GM12878 (cell line): ENCODE results near the gene MRPL50. TPM values are rescaled to one million over a fixed set of nuclear protein-coding genes. Genes with fewer than 3 reads are reported as not detected.

Source experiments
- ATAC-seq: fragments of 200-7000 bp; cut with Tn5 transposase; 3 replicates; pipeline ENCODE4 v1.9.1; 2020; ENCODE audit warnings: mild to moderate bottlenecking, moderate library complexity
- BruUV-seq: library from RNA; stranded (reverse); fragments of 400-500 nt; replicated peaks from 2 replicates; lab custom pipeline; 2021; lab: Mats Ljungman, UMichigan
- CTCF ChIA-PET: fragments of 300-600 bp; sonication (Branson Sonifier 250); formaldehyde crosslinking; extraction: SDS; loops from one replicate; lab custom pipeline; 2021; ENCODE audit warnings: inconsistent platforms; lab: Yijun Ruan, JAX
- POLR2A ChIA-PET: fragments of 350-600 bp; formaldehyde crosslinking; extraction: SDS; loops from one replicate; lab custom pipeline; 2021; ENCODE audit warnings: inconsistent platforms; lab: Charles Lee
- RAD21 ChIA-PET: fragments of 300-600 bp; sonication (Branson Sonifier 250); formaldehyde crosslinking; loops from one replicate; lab custom pipeline; 2023; ENCODE audit warnings: antibody characterized with exemption; ENCODE audit not compliant: unreplicated experiment; lab: Charles Lee
- SMC1A ChIA-PET: fragments of 300-600 bp; sonication (Branson Sonifier 250); formaldehyde crosslinking; loops from one replicate; lab custom pipeline; 2023; ENCODE audit not compliant: unreplicated experiment, uncharacterized antibody; lab: Charles Lee
- DNase-seq: peaks from one replicate; pipeline ENCODE4 v3.0.0-alpha.2; 2011; ENCODE audit warnings: low read depth, low spot score
- FAIRE-seq: peaks from 3 replicates; lab custom pipeline; 2011; peaks lifted over from hg19 to GRCh38; lab: Jason Lieb, UNC
- H2AFZ ChIP-seq: 2 replicates; pipeline ENCODE4 v1.6.0; 2011; ENCODE audit warnings: low read depth, low read length, control low read depth; ENCODE audit not compliant: control insufficient read depth
- H3K27ac ChIP-seq: 2 replicates; pipeline ENCODE4 v1.5.1; 2011; ENCODE audit warnings: control low read depth; ENCODE audit not compliant: control insufficient read depth, insufficient read depth
- H3K27me3 ChIP-seq, 2 experiments: replicated peaks in 1 of 2; 2 replicates each; pipeline versions ENCODE4 v1.6.0 to v1.6.1; 2011; ENCODE audit warnings: low read length in 1 of 2; ENCODE audit not compliant: control insufficient read depth in 2 of 2, insufficient read depth in 2 of 2
- H3K36me3 ChIP-seq, 2 experiments: 2 replicates each; pipeline ENCODE4 v1.5.1; 2011; ENCODE audit warnings: low read length in 1 of 2; ENCODE audit not compliant: control insufficient read depth in 2 of 2, insufficient read depth in 2 of 2
- H3K4me1 ChIP-seq: 2 replicates; pipeline ENCODE4 v1.6.1; 2011; ENCODE audit warnings: mild to moderate bottlenecking, low read length, moderate library complexity, mixed read lengths; ENCODE audit not compliant: control insufficient read depth, insufficient read depth
- H3K4me2 ChIP-seq: 2 replicates; pipeline ENCODE4 v1.6.0; 2011; ENCODE audit warnings: control low read depth; ENCODE audit not compliant: control insufficient read depth, insufficient read depth
- H3K4me3 ChIP-seq: fragments of 200-600 bp; sonication (generic); 2 replicates; pipeline ENCODE4 v1.5.1; 2016
- H3K79me2 ChIP-seq: 2 replicates; pipeline ENCODE4 v1.6.0; 2011; ENCODE audit warnings: low read length; ENCODE audit not compliant: control insufficient read depth, insufficient read depth
- H3K9ac ChIP-seq: 2 replicates; pipeline ENCODE4 v1.8.0; 2011; ENCODE audit warnings: low read length, control low read depth, mixed read lengths; ENCODE audit not compliant: control insufficient read depth, insufficient read depth
- H3K9me3 ChIP-seq: replicated peaks from 3 replicates; pipeline ENCODE4 v1.5.1; 2011; ENCODE audit warnings: mild to moderate bottlenecking, low read length; ENCODE audit not compliant: control insufficient read depth, insufficient read depth
- H4K20me1 ChIP-seq: 2 replicates; pipeline ENCODE4 v1.6.0; 2011; ENCODE audit not compliant: control insufficient read depth, insufficient read depth
- BACH1 ChIP-seq: fragments of 450-650 bp; IDR thresholded peaks from 2 replicates; pipeline ENCODE4 v1.6.1; 2017; ENCODE audit warnings: mild to moderate bottlenecking, borderline replicate concordance
- BMI1 ChIP-seq: fragments of 450-650 bp; IDR thresholded peaks from 2 replicates; pipeline ENCODE4 v1.6.1; 2016; ENCODE audit warnings: mild to moderate bottlenecking, moderate library complexity, borderline replicate concordance
- CBX3 ChIP-seq: fragments of 200-600 bp; sonication (generic); IDR thresholded peaks from 2 replicates; pipeline ENCODE4 v1.6.1; 2016; ENCODE audit warnings: low read depth, borderline replicate concordance
- CHD1 ChIP-seq: IDR thresholded peaks from 2 replicates; pipeline ENCODE4 v1.6.1; 2012; ENCODE audit warnings: low read depth, low read length, improper control_type of control experiment
- EED ChIP-seq: sonication (generic); IDR thresholded peaks from 2 replicates; pipeline ENCODE4 v1.6.1; 2016; ENCODE audit warnings: antibody characterized with exemption, low read depth
- EZH2 ChIP-seq: IDR thresholded peaks from 2 replicates; pipeline ENCODE4 v1.6.1; 2012; ENCODE audit warnings: low read depth, mild to moderate bottlenecking, control low read depth, inconsistent platforms, low read length, borderline replicate concordance; ENCODE audit not compliant: control insufficient read depth
- FOXK2 ChIP-seq: fragments of 450-650 bp; IDR thresholded peaks from 2 replicates; pipeline ENCODE4 v1.6.1; 2017; ENCODE audit warnings: mild to moderate bottlenecking, moderate library complexity
- IKZF1 ChIP-seq: fragments of 450-650 bp; conservative IDR thresholded peaks from 2 replicates; pipeline ENCODE4 v1.6.1; 2017; ENCODE audit warnings: antibody characterized with exemption, mild to moderate bottlenecking
- NFYA ChIP-seq: IDR thresholded peaks from 2 replicates; pipeline ENCODE4 v1.6.1; 2011; ENCODE audit warnings: low read depth, mild to moderate bottlenecking, low read length, improper control_type of control experiment, borderline replicate concordance
- NR2C2 ChIP-seq: IDR thresholded peaks from 2 replicates; pipeline ENCODE4 v1.6.1; 2011; ENCODE audit warnings: borderline replicate concordance, low read depth; ENCODE audit not compliant: control insufficient read depth, insufficient read length
- NRF1 ChIP-seq: conservative IDR thresholded peaks from 2 replicates; pipeline ENCODE4 v1.6.1; 2011; ENCODE audit warnings: mild to moderate bottlenecking, low read depth, low read length, improper control_type of control experiment
- POU2F2 ChIP-seq: IDR thresholded peaks from 3 replicates; pipeline ENCODE4 v1.6.1; 2011; ENCODE audit warnings: low read depth, mild to moderate bottlenecking, low read length, borderline replicate concordance
- RCOR1 ChIP-seq: conservative IDR thresholded peaks from 2 replicates; pipeline ENCODE4 v1.6.1; 2012; ENCODE audit warnings: low read depth, low read length, improper control_type of control experiment
- RELA ChIP-seq: fragments of 450-650 bp; IDR thresholded peaks from 2 replicates; pipeline ENCODE4 v1.8.0; 2014; ENCODE audit warnings: borderline replicate concordance; ENCODE audit not compliant: partially characterized antibody
- SIN3A ChIP-seq: IDR thresholded peaks from 2 replicates; pipeline ENCODE4 v1.6.1; 2012; ENCODE audit warnings: low read depth, low read length, improper control_type of control experiment
- SMC3 ChIP-seq: IDR thresholded peaks from 2 replicates; pipeline ENCODE4 v1.6.1; 2011; ENCODE audit warnings: low read length, improper control_type of control experiment, borderline replicate concordance
- SP1 ChIP-seq: IDR thresholded peaks from one replicate; pipeline ENCODE4 v1.6.1; 2011; ENCODE audit warnings: low read depth, low read length
- SPI1 ChIP-seq: IDR thresholded peaks from 2 replicates; pipeline ENCODE4 v1.6.1; 2011; ENCODE audit warnings: low read depth, mild to moderate bottlenecking, low read length, moderate library complexity, borderline replicate concordance; ENCODE audit not compliant: insufficient read depth
- SREBF1 ChIP-seq: IDR thresholded peaks from 2 replicates; pipeline ENCODE4 v1.6.1; 2012; ENCODE audit warnings: mild to moderate bottlenecking, low read length
- STAT1 ChIP-seq: fragments of 450-650 bp; conservative IDR thresholded peaks from 2 replicates; pipeline ENCODE4 v1.6.1; 2014; ENCODE audit warnings: antibody characterized with exemption, mild to moderate bottlenecking
- ZNF207 ChIP-seq: fragments of 450-650 bp; IDR thresholded peaks from 2 replicates; pipeline ENCODE4 v1.6.1; 2014; ENCODE audit warnings: antibody characterized with exemption, mild to moderate bottlenecking, borderline replicate concordance
- ZNF24 ChIP-seq: fragments of 450-650 bp; IDR thresholded peaks from 2 replicates; pipeline ENCODE4 v1.6.1; 2017; ENCODE audit warnings: antibody characterized with exemption, mild to moderate bottlenecking
- ZZZ3 ChIP-seq: IDR thresholded peaks from 2 replicates; pipeline ENCODE4 v1.6.1; 2011; ENCODE audit warnings: low read depth; ENCODE audit not compliant: control insufficient read depth, insufficient read length
- WGBS: methylation state at CpG from one replicate; pipeline ENCODE4 v1.1.6; 2016; ENCODE audit warnings: low lambda C conversion rate; ENCODE audit not compliant: insufficient replicate concordance, insufficient coverage; ENCODE audit errors: missing lambda C conversion rate; 5-methylcytosine and 5-hydroxymethylcytosine counted together
- in situ Hi-C: fragments of 300-500 bp; cut with MboI; formaldehyde crosslinking; loops from 9 replicates; pipeline ENCODE4 v1.14.3; 2018; ENCODE audit warnings: mixed read lengths
- intact Hi-C: fragments of 100-400 bp; cut with micrococcal nuclease; formaldehyde crosslinking; loops from one replicate; pipeline ENCODE4 v1.14.2; 2022; ENCODE audit not compliant: unreplicated experiment
- polyA plus RNA-seq, 11 experiments: library from polyadenylated mRNA; depleted of rRNA in 4 of 11; unstranded in 6 of 11; stranded (reverse) in 5 of 11; fragments of >200 nt; fragmentation: Nextera tagmentation in 4 of 11; fragmentation: Illumina TruSeq in 1 of 11; extraction: Ambion mirVana in 4 of 11; extraction: Trizol in 1 of 11; gene quantifications; 1 replicate in 1 of 11; 2 replicates in 10 of 11; pipeline versions ENCODE4 v1.2.1 to v1.2.3, GENCODE V29; 2011 to 2016; ENCODE audit warnings: inconsistent platforms in 2 of 11, missing spikeins in 2 of 11, low read depth in 1 of 11
- total RNA-seq, 4 experiments: library from RNA; depleted of rRNA in 3 of 4; stranded (reverse); fragments of >200 nt in 3 of 4; fragmentation: Illumina TruSeq in 1 of 4; extraction: Trizol in 1 of 4; gene quantifications; 2 replicates each; pipeline versions ENCODE4 v1.2.1 to v1.2.3, GENCODE V29; 2013 to 2021
- TF ChIP-seq, protein P1 (sequence below): IDR thresholded peaks from 2 replicates; pipeline ENCODE4 v1.6.1; 2012; ENCODE audit warnings: mild to moderate bottlenecking, low read depth, low read length

Gene MRPL50
- total and polyA plus RNA-seq, 10 of the 15 experiments (the other 5 are each of a cell fraction or from before 2014, with no cell fraction given) = 12.8 to 79.4 (median 27.9) TPM

DNA sequence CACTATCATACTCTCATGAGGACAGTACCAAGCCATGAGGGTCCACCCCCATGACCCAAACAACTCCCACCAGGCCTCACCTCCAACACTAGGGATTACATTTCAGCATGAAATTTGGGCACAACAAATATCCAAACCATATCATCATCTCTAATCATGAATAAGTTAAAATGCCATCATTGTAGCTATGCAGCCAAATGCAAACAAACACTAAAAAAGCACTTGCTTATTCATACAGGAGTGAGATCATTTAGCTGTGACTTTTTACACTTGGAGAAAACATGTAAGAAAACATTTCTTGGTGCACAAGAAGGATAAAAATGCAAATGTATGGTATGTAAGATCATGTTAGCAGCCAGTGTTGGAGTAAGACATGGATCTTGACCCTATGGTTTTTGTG lies 37.8 kb downstream of the MRPL50 start (continued):
- TF ChIP-seq CHD1 (no peak), POU2F2 (no peak), NFYA (no peak), CBX3 (no peak), IKZF1 (no peak), NR2C2 (no peak), SIN3A (no peak), SREBF1 (no peak), ZNF24 (no peak), EED (no peak), NRF1 (no peak)
- TF ChIP-seq, protein P1, sequence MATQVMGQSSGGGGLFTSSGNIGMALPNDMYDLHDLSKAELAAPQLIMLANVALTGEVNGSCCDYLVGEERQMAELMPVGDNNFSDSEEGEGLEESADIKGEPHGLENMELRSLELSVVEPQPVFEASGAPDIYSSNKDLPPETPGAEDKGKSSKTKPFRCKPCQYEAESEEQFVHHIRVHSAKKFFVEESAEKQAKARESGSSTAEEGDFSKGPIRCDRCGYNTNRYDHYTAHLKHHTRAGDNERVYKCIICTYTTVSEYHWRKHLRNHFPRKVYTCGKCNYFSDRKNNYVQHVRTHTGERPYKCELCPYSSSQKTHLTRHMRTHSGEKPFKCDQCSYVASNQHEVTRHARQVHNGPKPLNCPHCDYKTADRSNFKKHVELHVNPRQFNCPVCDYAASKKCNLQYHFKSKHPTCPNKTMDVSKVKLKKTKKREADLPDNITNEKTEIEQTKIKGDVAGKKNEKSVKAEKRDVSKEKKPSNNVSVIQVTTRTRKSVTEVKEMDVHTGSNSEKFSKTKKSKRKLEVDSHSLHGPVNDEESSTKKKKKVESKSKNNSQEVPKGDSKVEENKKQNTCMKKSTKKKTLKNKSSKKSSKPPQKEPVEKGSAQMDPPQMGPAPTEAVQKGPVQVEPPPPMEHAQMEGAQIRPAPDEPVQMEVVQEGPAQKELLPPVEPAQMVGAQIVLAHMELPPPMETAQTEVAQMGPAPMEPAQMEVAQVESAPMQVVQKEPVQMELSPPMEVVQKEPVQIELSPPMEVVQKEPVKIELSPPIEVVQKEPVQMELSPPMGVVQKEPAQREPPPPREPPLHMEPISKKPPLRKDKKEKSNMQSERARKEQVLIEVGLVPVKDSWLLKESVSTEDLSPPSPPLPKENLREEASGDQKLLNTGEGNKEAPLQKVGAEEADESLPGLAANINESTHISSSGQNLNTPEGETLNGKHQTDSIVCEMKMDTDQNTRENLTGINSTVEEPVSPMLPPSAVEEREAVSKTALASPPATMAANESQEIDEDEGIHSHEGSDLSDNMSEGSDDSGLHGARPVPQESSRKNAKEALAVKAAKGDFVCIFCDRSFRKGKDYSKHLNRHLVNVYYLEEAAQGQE = no peak

- H3K9ac ChIP-seq = no peak overlapping the region
- no peak for DNase-seq
- RAD21 ChIA-PET = no interaction called here
- no peak overlapping the region for H3K4me3 ChIP-seq
- no peaks in the 10 kb centered on the region; a peak in 1 of 4 replicates for H3K27me3 ChIP-seq
- SMC1A ChIA-PET = no interaction called here
- POLR2A ChIA-PET = no interaction called here
- H3K79me2 ChIP-seq = no peaks in the 10 kb centered on the region
- no peak for ATAC-seq
- BruUV-seq = no TSS peak
- CTCF ChIA-PET = no interaction called here
- no peaks in the 10 kb centered on the region for H3K4me1 ChIP-seq
- no peaks in the 10 kb centered on the region for H3K9me3 ChIP-seq
- 0% methylated on average over 1 of the region's 1 CpG for WGBS
- H3K27ac ChIP-seq = no peak overlapping the region
- intact Hi-C loops (no loop called here), in situ Hi-C loops (no loop called here)
- no peaks in the 10 kb centered on the region for H4K20me1 ChIP-seq
- no peaks in the 10 kb centered on the region for H3K36me3 ChIP-seq
- H3K4me2 ChIP-seq = no peak overlapping the region
- no peak overlapping the region for H2AFZ ChIP-seq
- no peak for FAIRE-seq
- no peak for TF ChIP-seq NFYA
- no peak for TF ChIP-seq SP1
- TF ChIP-seq RCOR1 = no peak
- no peak for TF ChIP-seq BMI1
- no peak for TF ChIP-seq ZZZ3
- TF ChIP-seq ZNF207 = no peak
- TF ChIP-seq BACH1 = no peak
- TF ChIP-seq RELA = no peak
- no peak for TF ChIP-seq SMC3
- TF ChIP-seq EED = no peak
- no peak for TF ChIP-seq SPI1
- no peak for TF ChIP-seq STAT1
- TF ChIP-seq FOXK2 = no peak
- no peak for TF ChIP-seq EZH2
Observed at GRCh38 chr9:101359679-101360078, 38.7 kb downstream of the MRPL50 start.
